ENCODE data around the gene GRB10.

- TF ChIP-seq CTCF (IDR thresholded peaks at IDR 0.05) (no peak), POLR2A (IDR thresholded peaks at IDR 0.05) (no peak)
Measured at GRCh38 chr7:50543776-50544442, 238.8 kb downstream of the GRB10 start.
